HG03280 (cell line): ENCODE results near the gene RGMB.
A peak's percentile ranks its signal among the peaks of the same experiment; 100 is the strongest.

Source experiments
- ATAC-seq: cut with Tn5 transposase; IDR thresholded peaks from one replicate; pipeline ENCODE4 v1.9.1; 2021; ENCODE audit warnings: mild to moderate bottlenecking, moderate library complexity; ENCODE audit not compliant: unreplicated experiment

RGMB gene

DNA sequence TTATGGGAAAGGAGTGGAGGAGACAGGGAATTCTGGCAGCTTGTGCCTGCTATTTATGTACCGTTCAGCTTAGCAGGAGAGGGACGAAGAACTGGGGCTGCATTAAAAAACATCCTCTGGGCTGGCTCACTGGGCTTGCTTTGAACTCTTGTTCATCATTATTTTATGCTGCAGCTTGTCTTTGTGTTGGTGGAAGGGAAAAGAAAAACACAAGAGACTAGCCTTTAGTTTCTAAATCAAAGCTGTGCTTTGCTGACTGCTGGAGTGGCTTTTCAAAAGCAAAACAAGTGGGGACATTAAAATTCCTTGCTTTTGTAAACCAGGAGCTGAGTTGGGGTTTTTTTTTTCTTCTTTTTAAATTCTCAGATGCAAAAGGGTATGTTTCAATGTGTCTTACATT lies 5.9 kb upstream of the RGMB start:
- ATAC-seq, result no peak

DNA sequence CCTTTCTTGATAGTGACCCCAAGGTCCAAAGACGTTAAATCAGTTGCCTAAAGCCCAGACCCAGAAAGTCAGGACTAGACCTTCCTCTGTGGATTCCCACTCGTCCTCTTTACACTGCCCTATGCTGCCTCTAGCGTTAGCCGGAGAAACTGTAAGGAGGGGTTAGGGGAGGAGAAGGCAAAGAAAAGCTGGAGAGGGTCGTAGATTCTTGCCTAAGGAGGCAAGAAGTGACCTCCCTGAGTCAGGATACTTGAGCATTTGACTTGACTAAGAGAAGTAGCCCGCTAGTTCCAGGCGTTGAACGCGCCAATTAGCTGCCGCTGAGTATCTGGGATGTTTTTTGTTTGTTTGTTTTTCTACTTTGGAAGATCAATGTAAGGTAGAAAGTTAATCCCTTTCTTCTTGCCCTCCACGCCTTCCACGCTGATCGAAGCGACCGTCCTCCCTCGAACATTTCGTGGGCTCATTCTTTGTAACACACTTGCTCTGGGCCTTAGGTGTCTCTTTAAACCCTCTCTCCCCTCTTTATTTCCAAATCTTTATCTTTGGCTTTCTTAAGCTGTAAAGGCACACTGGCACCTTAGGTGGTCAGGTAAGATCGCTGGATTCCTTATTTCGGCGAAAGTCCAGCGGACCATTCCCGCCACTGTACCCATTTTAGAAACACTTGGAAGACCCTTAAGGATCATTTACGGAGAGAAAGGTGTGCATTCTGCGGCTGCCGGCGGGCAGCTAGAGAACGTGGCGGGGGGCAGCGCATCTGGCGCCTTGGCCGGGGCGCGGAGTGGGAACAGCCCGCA lies 5.1 kb upstream of the RGMB start:
- peak; percentile 51 for ATAC-seq

DNA sequence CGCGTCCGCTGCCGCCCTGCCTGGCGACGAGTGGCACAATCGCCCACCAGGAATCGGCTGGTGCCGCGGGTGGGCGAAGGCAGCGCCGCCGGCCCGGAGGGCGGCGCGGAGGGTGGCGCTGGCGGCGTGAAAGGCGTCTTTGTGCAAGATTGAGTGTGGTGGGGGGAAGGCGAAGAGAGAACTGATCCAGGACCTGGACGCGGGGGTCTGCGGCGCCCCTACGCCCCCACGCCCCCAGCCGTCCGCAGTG lies 4.6 kb upstream of the RGMB start:
- ATAC-seq, result no peak

DNA sequence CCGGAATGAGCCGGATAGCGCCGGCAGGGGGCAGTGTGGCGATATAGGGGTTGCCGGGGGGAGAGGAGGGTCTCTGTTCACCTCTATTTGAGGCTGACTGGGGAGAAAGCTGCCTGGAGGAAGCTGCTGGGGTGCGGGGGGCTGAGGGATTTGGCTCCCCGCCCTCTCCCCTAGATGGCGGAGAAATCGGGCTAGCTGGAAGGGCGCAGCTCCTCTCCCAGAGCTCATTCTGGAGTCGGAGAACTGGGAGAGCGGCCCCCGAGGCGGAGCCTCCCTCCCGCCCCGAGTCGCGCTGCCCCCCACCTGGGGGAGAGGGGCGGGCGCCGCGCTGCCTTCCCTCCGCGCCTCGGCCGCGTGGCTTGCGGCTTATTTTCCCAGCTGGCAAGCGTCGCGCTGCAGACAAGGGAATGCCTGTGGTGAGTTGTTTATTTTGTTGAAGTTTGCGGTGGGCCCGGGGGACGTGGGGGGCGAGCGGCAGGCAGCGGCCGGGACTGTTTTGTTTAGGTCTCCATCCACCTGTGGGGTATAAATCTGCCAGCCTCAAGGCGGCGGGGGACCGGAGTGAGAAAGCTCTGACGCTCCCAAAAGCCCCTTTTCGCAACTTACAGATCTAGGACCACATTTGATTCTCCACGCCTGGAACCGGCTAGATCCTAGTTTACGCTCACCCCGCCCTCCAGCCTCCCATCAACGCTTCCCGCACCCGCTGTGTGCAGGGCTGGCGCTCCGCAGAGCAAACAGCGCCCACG lies 4.1 kb upstream of the RGMB start:
- no peak for ATAC-seq

DNA sequence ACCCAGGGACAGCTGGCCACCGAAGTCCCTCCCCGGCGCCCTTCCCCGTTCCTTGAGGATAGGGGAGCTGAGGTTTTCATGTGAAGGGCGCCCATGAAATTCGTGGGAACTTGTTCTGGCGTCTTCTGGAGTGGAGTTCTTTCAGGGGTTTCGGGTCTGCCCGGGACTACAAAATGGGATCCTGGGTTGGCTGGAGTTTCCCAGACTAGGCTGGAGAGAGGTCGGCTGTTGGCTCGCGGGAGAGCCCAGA lies 3.6 kb upstream of the RGMB start:
- ATAC-seq, result no peak

DNA sequence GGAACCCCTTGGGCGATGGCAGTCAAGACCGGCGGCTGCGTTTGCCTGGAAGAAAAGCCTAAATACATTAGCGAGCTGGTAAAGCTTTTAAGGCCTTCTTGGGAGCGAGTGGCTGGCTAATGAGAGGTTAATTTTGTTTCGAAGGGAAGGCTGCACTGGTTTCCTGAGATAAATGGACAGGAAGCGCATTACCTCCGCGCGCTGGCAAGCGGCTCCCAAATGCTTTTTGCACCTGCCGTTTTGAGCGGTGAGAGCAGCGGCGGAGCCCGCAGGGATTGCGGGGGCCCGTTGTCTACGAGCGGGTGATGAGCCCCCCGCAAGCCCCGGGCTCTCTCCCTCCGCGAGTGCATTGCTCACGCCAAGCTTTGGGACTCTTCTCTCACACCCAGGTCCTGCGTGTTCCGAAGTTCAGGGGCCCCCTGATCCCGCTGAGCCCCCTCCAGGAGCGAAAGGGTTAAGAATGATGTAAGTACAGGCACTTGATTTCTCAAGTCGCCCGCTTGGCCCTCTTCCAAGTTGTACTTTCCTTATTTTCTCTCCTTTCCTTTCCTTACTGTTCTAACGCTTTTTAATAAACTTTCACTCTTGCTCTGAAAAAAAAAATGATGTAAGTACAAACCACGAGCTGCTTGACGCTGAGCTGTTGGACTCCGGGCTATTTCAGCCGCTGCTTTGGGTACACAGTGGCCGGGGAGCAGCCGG lies 3.1 kb upstream of the RGMB start:
- no peak for ATAC-seq

DNA sequence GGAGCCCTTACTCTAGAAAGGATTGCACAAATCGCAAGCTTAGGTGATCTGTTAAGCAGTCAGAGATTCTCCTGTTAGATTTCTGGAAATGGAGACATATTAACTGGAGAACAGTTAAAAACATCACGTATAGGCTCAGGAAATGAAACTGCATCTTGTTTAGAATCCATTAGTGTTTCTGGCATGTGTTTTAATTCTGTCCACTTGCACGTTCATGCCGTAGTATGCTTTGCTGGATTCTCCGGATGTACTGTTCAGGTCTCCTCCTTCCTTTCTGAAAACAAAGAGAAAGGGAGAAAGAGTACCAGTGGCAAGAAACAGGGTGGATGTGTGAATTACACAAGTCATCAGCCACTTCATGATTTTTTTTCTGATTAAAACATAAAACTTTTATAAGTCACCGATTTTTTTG lies 2.5 kb upstream of the RGMB start:
- ATAC-seq, result no peak

DNA sequence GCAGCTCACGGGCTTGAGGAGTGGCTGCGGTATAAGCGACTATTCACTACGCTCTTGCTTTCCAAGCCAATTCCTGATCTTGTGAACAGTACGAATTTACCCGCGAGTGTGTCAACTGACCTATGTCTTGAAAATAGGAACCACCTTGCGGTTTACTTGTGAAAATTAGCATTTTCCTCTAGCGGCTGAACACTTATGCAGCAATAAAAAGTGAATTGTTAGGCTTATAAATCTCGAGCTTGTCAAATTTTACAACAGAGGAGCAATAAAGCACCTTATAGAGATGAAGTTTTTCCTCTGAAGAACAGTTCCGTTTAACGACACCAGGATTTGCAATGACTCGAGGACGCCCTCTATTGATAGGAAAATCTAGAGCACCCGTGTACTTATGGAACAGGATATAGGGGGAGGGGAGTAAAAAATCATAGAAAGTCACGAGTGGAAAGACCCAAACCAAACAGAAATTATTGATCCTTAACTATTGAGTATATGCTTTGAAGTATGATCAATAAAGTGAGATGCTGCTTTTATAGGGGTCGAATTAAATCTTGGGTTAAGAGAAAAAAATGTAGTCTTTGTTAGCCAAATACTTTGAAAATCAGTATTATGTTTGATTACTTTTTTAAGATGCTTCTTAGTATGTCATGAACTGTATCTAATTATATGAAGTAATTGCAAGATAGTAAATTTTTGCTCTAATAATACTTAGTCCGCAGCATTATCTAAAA lies 1.9 kb upstream of the RGMB start:
- ATAC-seq, result no peak

DNA sequence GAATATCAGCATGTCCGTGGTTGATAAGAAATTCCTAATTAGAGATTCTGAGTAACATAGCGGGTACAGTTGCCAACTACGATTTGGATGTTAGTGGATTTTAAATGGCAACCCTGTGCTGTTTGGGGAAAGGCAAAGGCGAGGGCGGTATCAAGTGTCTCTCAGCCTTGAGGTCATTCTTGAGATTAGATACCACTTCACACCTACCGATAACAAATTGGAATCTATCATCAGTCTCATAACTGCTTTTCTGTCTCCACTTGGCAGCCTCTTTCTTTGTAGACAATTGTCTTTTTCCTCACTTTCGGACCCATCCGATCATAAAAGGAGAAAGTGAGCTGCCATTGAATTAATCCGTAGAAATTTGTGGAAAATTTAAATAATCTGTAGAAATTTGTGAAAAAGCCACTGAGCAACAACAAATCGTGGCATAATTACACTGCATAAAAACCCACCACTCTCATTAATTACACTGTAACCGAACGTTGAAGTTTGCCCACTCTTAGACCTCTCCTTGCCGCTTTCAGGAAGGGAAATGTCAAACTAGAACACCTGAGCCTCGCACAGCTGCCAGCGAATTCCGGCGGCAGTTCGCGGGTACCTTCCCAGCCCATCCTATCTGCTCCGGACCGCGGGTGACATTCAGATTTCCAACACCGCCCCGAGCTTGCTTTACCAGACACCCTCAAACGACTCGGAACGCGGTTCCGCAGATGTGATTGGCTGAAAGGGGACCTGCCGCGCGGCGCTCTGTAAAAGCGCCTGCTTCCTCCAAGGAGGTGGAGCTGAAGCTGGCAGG lies 849 bp upstream of the RGMB start:
- ATAC-seq, result peak; percentile 14

DNA sequence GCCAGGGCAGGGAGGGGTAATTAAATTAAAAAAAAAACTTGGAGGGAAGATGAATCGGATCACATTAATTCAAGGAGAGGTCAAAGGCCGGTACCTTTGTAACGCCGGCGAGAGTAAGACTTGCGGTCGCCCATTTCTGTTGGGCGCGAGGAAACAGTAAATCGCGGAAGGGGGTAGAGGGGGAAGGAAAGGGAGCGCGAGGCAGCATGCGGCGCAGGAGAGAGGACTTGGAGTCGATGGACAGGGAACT lies 324 bp upstream of the RGMB start:
- ATAC-seq, result no peak

DNA sequence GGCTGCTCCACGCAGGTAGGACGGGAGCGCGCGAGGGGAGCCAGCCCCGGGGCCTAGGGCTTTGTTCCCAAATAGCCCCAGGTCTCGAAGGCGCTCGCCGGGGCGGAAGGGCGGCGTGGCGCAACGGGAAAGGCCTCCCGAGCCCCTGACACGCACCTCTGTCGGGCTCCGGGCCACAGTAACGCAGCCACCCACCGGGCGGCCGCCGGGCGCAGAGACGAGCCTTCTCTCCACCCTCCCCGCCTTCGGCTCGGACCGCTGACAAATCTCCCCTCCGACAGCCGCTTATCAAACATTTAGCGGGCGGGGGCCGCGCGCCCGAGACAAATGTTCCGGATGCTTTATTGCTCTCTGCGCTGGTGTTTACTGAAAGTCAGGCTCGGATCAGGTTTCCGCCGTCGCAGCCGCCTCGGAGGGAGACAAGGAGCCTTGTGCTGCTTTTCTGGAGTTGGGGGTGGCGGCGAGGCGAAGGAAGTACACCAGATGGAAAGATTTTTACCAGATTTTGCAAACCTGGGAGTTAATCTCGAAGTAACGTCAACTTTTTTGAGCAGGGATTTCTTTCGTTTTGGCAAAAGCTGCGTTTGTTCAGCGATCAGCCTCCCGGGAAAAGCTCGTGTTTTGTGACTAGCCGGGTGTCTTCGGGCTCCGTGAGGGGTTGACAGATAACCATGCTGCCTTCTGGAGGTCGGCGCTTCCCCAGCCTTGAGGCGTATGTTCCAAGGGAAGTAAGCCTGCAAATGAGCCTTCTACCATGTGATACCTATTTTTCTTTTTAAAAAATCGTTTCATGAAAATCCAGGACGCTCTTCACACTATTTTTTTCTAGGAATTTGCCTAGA lies 950 bp downstream of the RGMB start:
- peak; percentile 35 for ATAC-seq

DNA sequence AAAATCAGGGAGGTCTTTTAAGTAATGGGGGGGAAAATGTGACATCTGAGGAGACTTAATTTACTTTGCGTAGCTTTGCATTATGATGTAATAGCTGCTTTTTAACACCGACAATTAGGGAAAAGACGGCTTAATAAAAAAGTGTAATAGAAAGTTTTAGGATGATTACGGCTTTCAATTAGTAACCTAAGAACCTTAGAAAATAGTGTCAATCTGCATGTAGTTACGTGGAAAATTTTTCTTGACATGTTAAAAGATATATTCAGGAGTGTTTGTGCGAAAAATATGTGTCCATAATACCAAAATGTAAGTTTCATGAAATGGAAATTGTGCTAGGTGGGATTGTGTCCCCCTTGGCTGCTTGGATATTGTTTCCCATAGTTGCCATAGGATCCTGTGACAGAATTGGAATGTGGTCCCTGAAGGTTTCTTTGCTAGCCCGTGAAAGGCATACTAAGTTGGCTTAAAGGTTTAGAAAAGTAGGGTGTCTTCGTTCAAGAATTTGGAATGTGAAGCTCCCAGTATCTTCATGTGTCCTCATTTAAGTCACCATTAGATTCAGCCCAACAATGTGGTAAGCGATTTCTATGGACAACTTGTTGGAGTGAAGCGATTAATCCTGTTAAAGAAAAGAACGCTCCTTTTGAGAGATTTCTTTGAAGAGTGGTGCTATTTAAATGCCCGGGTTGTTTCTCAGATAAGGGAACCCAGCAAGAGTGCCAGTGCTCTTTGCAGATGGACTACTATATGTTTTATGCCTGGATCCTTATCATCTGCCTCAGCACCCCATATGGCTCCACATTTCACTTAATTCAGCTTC lies 2.0 kb downstream of the RGMB start:
- no peak for ATAC-seq

DNA sequence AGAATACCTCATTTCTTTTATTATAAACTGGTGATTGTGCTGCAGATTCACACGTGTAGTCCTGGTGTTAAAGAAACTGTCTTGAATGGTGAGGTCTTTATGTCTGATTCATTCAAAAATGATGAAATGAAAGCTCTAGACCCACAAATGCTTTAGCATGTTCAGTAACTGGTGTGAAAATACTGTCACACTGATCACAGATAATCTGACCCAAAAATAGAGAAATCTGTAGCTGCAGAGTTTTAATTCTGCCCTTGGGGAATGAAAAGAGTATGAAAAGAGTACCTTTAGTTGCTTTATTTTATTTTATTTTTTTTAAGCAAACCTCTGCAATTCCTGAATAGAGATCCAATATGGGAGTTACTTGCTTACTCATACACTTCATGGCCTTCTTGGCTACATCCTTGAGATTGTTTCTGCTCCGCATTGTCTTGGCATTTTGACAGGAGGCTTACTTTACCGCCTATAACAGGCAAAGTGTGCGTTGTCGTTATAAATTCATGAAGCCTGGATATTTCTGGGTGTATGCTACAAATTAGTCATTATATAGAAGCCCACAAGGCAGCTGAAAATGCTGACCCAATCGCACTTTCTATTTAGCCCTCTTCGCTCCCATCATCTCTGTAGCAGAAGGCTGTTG lies 2.7 kb downstream of the RGMB start:
- ATAC-seq, result no peak

DNA sequence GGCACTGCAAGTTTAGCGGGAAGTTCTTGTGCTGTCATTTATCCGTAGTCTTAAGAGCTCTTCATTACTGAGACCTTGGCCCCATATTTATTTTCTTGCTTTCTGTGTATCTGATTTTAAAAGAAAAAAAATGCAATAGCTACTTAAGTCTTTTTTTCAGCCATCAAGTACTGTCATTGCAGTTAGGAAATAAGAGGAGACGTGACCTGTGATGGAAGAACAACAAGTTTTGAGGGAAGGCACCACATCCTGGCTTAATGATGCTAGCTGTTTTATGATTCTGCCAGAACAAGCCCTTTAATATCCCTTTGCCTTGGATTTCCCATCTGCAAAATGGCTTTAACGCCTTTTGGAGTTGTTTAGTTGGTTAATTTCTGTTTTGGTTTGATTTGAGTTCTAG lies 3.8 kb downstream of the RGMB start:
- ATAC-seq, result no peak

DNA sequence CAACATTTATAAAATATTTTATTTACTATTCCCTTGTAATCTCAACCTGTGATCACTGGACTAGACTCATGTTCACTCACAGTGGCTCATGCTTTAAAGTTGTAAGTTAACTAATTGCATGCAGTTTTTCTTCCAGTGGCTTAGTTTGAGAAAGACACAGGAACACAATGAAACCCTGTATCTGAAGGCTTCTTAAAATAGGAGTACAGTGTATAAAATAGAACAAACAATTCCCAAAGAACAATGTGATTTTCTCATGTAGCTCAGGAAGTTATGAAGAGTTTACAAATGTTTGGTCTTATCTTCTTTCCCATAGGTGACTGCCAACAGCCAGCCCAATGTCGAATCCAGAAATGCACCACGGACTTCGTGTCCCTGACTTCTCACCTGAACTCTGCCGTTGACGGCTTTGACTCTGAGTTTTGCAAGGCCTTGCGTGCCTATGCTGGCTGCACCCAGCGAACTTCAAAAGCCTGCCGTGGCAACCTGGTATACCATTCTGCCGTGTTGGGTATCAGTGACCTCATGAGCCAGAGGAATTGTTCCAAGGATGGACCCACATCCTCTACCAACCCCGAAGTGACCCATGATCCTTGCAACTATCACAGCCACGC lies 5.9 kb downstream of the RGMB start:
- no peak for ATAC-seq

DNA sequence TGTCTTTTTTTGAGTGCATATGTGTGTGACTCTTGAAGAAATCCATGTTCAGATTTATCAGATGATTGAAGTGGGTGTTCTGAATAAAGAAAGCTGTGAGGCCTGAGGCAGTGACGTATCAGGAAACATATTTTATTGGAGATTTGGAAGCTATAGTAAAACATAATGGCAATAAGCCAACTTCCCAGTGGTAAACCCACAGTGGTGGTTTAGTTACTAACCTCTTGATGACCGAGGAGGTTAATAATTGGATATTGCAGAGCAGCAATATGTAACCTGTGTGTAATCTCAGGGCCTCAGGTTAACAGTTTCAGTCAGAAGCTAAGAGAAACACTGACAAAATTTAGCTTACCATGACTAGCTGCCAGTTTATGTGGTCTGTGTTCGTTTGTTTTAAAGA lies 6.9 kb downstream of the RGMB start:
- ATAC-seq, result no peak

DNA sequence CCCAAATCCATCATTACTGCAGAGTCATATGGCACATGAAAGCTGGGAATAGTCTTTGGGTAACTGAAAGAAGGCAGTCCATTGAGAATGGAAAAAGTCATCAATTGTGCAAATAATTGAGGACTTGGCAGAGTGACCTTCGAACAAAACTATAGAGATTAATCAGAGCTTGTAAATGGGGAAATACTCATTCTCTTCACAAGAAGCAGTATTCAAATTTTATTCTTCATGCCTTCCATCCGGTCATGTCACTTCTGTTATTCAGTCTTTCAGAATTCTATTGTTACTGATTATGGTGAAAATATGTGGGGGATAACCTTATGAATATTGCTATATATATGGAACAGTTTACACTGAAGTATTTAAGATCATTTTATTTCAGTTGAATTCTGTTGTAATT lies 8.1 kb downstream of the RGMB start:
- ATAC-seq, result no peak

DNA sequence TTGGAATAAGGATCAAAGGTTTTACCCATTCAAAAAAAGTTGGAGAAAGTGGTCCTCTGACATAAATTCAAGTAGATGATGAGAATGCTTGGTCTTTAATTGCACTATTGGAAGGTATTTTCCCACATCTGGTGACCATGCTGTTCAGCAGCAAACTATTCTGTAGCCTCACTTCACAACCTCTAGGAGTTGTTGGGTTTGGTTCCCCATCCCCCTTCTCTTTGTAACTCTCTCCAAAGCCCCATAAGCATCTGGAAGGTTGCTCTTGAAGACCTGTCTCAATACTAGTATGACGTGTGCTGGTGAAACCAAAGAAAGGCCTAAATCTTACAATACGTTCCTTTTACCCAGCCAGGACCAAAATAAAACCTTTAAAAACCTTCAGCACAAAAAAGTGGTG lies 8.5 kb downstream of the RGMB start:
- no peak for ATAC-seq
